ENCODE results near the gene ZC3H8.

The ZC3H8 gene

DNA sequence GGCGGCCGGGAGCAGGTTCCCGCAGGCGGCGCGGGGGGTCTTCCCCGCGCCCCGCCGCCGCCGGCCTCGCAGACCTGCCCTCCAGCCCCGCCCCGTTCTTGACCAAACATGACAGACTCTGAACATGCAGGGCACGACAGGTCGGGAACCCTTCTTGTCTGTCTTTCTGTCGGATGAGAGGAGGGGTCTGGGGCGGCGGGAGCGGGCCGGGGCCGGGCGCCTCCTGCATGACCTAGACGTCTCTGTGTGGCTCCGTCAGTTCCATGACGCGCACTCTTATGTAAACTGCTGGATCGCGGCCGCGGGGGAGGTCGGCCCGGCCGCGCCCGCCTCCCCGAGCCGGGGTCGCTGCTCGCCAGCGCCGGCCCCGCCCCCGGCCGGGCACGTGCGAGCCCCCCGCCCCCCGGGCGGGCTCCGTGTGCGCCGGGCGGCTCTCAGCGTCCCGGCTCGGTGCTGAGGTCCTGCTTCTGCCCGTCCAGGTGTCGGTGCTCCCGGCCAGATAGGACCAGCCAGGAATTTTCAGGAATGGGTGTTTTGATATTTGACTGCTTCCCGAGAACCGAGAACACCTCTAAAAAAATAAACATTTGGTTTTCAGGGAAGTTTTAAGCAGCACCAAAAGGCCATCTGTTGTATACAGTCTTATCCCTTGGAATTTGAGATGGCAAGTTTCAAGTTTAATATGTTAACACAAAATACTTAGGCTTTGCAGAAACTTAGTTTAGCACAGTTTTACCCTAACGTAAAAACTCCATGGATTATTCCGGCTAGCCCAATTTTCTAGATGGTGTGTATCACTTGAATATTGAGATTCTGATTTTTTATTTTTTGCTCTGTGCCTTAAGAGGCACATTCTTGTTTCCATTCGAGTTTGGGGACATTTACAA is 21.3 kb upstream of the ZC3H8 start:
- no peak for TF ChIP-seq CTCF (IDR thresholded peaks at IDR 0.05; ENCODE audit: control insufficient read depth, insufficient read depth, low read depth, low read length, missing control alignments)
- H3K4me3 ChIP-seq (ENCODE audit: control insufficient read depth, low read depth, low read length): peak overlapping the region; percentile 74
- DNase-seq (ENCODE audit: low read depth): peak; percentile 63

DNA sequence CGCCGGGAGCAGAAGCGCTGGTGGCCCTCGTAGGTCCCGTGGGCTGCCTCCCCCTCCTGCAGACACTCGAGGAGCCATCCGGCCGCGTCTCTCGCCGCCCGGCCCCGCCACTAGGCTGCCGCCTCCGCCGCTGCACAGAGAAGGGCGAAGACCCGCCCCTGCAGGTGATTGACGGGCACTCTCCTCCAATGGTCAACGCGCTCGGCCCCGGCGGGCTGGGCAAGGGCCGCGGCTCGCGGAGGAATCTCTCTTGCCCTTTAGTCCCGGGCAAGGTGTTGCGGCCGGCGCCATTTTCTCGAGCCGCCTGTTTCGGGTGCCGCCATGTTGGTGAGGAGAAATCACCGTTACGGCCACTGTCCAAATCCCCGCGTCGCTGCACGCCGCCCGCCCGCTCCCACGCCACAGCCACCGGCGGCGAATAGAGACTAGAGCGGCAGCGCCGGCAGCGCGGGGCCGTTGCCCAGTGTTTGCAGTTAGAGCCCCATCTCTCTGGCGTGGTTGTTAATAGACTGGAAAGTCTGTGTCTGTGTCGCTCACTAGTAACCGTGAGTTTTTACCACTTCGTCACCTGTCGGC is 20.6 kb upstream of the ZC3H8 start, which contains the start of gene ZC3H6:
ZC3H6 (plus strand) TSS at position 287 of the 576 bp plus-strand sequence. CDS start 398 bp downstream, outside the sequence.
- peak; percentile 98 for DNase-seq (ENCODE audit: low read depth)
- peak within 1 kb of the TSS; percentile 79 for H3K4me3 ChIP-seq (ENCODE audit: control insufficient read depth, low read depth, low read length)
- TF ChIP-seq CTCF (IDR thresholded peaks at IDR 0.05; ENCODE audit: control insufficient read depth, insufficient read depth, low read depth, low read length, missing control alignments): peak; percentile 23

GRCh38 chr2:112273349-112273748 is 18.5 kb upstream of the ZC3H8 start:
- no peak for TF ChIP-seq CTCF (IDR thresholded peaks at IDR 0.05; ENCODE audit: control insufficient read depth, insufficient read depth, low read depth, low read length, missing control alignments)
- no peak overlapping the region for H3K4me3 ChIP-seq (ENCODE audit: control insufficient read depth, low read depth, low read length)
- DNase-seq (ENCODE audit: low read depth): no peak

DNA sequence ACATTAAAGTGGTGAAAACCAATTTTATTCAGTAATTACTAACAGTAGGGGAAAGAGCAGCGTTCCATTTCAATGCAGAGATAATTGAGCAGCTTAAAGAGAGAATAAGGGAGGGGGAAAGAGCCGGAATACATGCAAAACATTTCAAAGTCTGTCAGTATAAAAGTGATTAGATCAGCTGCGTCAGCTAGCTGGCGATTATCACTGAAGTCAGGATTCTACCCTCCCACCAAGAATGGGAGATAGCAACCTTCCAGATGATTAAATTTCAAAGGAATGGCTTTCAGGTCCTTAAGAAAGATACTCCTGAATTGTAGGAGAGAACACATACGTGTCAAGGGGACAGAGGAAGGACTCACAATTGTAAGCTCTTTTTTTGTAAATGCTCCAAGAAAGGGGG is 17.8 kb upstream of the ZC3H8 start:
- no peak overlapping the region for H3K4me3 ChIP-seq (ENCODE audit: control insufficient read depth, low read depth, low read length)
- no peak for TF ChIP-seq CTCF (IDR thresholded peaks at IDR 0.05; ENCODE audit: control insufficient read depth, insufficient read depth, low read depth, low read length, missing control alignments)
- DNase-seq (ENCODE audit: low read depth): no peak

DNA sequence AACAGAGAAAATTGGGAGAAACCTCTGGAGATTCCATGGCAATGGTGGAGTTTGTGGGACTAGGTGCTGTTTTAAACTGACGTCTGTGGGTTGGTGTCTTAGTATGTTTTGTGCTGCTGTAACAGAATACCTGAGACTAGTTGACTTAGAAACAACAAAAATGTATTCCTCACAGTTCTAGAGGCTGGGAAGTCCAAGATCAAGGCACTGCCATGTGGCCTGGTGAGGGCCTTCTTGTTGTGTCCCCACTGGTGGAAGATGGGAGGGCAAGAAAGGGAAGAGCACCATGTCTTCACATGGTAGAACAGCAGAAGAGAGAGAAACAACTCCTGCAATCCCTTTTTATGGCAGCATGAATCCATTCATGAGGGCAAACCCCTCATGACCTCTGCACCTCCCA is 13.7 kb upstream of the ZC3H8 start:
- TF ChIP-seq CTCF (IDR thresholded peaks at IDR 0.05; ENCODE audit: control insufficient read depth, insufficient read depth, low read depth, low read length, missing control alignments): no peak
- H3K4me3 ChIP-seq (ENCODE audit: control insufficient read depth, low read depth, low read length): no peak overlapping the region
- no peak for DNase-seq (ENCODE audit: low read depth)

GRCh38 chr2:112262876-112263275 is 8.0 kb upstream of the ZC3H8 start:
- DNase-seq (ENCODE audit: low read depth): no peak
- no peak for TF ChIP-seq CTCF (IDR thresholded peaks at IDR 0.05; ENCODE audit: control insufficient read depth, insufficient read depth, low read depth, low read length, missing control alignments)
- H3K4me3 ChIP-seq (ENCODE audit: control insufficient read depth, low read depth, low read length): no peak overlapping the region

All from AG09309 (cell line).